GM19324 (cell line): ENCODE results near the gene NRCAM.

ENCODE experiments used
- ATAC-seq: cut with Tn5 transposase; IDR thresholded peaks from one replicate; pipeline ENCODE4 v1.9.1; 2021; ENCODE audit warnings: mild to moderate bottlenecking, moderate library complexity; ENCODE audit not compliant: unreplicated experiment, low FRiP score

The NRCAM gene

GRCh38 chr7:108181073-108181985 lies 274.9 kb downstream of the NRCAM start:
- ATAC-seq: no peak

- no peak for ATAC-seq
Measured at GRCh38 chr7:108178398-108178797, 277.8 kb downstream of the NRCAM start.

DNA sequence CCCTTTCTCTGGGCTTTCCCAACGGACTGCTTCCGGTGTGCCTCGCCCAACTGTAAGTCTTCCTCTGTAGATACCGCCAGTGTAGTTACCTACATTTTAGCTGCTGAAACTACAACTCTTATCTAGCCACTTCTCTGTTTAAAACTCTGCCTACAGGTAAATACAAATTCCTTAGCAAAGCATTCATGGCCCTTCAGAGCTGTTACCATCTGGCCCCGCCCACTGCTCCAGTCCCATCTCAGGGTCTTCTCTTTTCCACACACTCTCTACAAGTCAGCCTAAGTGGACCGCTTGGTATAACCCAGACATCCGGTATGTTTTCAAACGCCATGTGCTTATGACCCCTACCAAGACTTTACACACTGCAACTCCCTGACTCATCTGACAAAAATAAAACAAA lies 285.1 kb downstream of the NRCAM start:
- ATAC-seq: no peak

- ATAC-seq: no peak
Measured at GRCh38 chr7:108170251-108170650, 286.0 kb downstream of the NRCAM start.

GRCh38 chr7:108167460-108167859 lies 288.8 kb downstream of the NRCAM start:
- ATAC-seq: no peak

DNA sequence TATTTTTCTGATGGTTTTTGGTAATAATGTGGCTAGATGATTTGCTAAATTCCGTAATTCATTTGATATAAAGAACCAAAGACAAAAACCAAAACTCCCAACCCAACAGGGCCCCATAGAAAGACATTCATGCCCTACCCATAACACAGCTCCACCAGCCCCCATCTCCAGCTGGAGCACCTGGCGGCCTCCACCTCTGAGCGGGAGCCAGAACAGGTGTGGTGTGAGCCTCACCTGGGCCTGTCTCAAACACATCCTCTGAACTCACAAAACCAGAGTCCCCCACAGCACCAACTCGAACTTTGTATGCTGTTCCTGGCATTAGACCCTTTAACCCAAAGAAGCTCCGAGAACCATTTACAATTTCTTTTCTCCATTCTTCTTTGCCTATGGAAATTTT lies 289.5 kb downstream of the NRCAM start:
- no peak for ATAC-seq

DNA sequence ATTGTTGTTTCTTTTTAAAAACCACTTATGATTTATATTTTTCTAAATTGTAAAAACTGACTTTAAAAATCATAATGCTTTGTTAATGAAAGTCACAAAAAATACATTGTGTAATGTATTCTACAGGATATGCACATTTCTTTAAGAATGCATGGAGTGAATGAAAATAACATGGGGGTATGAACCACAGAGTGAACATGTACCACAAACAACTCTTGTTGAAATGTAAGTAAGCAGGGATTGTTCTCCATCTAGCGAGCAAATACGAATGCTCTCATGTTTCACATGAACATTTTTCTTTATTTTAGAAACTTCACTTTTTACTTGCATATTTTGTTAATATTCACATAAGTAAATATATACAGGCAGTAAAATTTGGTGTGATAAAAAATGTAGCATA lies 290.5 kb downstream of the NRCAM start:
- ATAC-seq: no peak

DNA sequence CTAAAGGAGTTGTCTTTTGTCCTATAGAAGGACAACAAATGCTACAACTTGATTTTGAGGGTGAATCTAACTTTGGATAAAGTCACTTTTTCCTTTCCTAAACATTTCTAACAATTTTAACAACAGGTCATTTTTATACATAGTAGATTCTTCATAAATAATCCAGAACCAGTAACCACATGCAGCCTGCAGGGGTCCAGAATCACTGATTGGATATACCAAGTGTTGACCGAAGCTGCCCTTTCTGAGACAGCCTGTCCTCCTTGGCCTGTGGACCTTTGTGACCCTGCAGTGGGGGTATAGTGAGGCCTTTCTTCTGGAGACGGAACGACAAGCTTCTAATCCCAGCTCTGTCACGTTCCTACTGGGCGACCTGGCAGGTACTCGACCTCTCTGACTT lies 291.3 kb downstream of the NRCAM start:
- ATAC-seq: no peak

DNA sequence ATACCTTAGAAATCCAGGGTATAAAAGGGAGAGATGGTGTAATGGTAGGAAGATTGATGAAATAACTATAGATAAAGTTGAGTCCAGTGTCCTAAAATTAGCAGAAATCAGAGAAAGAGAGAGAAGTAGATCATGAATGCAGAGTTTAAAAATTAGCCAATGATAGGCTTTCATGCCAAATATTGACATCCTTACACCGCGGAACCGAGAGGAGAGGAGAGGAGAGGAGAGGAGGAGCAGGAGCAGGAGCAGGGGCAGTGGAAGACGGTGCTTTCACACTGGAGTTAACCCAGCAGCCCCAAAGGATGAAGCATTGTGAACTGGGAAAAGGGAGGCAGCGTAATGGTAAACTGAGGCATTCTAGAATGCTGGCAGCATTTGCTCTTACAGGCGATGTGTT lies 291.9 kb downstream of the NRCAM start:
- ATAC-seq: no peak

GRCh38 chr7:108158776-108159175 lies 297.5 kb downstream of the NRCAM start:
- no peak for ATAC-seq

DNA sequence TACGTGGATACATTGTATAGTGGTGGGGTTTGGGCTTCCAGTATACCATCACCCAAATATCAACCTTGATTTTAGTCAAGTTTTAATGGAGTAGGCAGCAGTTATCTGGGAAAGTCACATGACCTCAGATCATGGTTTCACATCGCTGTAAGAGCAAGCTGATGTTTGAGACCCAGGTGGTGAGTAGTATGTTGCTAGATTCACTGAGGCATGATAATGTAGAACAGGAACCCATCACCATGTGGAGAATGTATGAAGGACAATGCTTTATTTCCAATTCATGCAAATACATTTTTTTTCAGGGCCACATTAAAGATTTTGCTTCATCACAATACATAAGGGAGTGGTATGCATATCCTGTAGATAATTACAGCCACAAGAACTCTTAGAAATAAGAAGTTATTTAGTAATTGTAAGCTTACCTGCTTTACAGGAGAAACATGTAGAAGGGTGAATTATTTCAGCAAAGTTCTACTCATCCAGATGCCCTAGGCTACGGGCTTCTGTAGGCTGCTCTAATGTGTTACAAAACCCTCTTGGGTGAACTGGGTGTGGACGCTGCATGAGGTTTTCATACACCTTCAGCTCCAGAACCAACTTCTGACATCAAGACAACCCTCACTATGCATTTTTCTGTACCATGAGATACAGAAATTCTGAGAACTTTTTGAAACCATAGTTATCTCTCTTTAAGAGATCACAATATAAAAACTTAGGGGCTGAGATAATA lies 298.5 kb downstream of the NRCAM start:
- ATAC-seq: no peak

DNA sequence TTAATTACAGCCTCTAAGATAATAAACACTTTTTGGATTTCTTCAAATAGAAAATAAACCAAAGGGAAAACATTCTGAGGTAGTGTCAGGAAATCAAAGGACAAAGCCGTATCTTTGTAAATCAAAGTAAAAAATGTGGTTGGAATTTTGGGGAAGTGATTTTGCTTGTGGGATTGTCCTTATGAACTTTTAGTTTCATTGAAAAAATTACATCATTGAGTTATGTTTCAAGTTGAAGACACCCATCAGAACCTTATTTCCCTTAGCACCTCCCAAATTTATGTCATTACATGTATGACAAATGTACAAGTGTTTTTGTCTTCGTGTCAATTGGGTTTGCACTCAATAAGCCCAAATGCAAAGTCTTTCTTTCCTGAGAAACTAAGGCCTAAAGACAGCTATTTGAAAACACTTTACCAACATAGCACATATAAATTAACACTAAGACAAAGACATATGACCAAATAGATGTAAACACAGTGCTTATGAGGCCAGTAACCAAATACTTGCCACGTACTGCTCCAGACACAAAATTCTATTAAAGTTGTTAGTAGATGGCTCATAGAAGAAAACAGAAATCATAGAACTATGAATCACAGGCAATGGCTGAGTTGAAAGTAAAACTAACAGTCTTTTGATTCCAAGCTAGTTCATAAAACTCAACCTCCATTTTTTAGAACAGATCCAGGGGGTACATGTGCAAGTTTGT lies 299.2 kb downstream of the NRCAM start:
- ATAC-seq: no peak

- no peak for ATAC-seq
Measured at GRCh38 chr7:108152198-108152597, 304.0 kb downstream of the NRCAM start.

GRCh38 chr7:108149908-108150307 lies 306.3 kb downstream of the NRCAM start:
- no peak for ATAC-seq

DNA sequence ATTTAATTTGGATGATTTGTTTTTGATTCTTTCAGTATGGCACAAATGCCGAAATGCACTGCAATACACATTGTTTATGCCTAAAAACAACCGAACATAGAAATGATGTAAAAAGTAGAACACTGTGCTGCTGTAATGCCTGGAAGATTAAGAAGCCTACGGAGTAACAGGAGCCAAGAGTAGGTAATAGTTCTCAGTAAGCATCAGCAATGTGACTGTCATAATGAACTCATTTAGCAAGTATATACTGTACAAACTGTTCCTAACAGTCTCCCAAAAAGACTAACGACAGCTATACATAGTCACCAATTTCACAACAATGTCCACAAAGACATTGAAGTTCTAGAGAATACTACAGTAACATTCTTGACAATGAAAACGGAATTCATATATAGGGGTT lies 307.1 kb downstream of the NRCAM start:
- ATAC-seq: no peak

- ATAC-seq: no peak
Measured at GRCh38 chr7:108147031-108147563, 309.1 kb downstream of the NRCAM start.

GRCh38 chr7:108146070-108146842 lies 310.0 kb downstream of the NRCAM start:
- no peak for ATAC-seq

- ATAC-seq: no peak
Measured at GRCh38 chr7:108145401-108145800, 310.8 kb downstream of the NRCAM start.

DNA sequence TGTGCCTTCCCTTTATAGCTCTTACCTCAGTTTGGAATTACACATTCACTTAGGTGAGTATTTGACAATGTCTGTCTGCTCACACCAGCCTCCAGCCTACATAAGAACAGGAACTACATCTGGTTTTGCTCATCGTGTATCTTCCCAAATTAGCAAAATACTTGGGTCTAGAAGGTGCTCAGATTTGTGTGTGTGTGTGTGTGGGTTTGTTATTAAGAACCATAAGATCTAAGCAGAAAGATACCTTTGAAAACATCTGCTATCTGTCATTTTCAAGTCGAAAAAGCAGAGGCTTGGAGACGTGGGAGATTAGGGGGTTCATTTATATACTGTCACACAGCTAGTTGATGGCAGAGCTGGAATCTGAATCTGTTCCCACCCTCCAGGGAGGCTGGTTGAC lies 311.3 kb downstream of the NRCAM start:
- ATAC-seq: no peak
